22Rv1 (cell line): Measurements from ENCODE around the gene TXNDC5.

Experiments used
- H3K27ac ChIP-seq: fragments of 450-650 bp; 2 replicates; pipeline ENCODE4 v1.5.1; 2017
- ZFX ChIP-seq: fragments of 450-650 bp; IDR thresholded peaks from 2 replicates; pipeline ENCODE4 v1.6.1; 2017; ENCODE audit warnings: antibody characterized with exemption, borderline replicate concordance
- TF ChIP-seq, protein P1 (sequence below): fragments of 450-650 bp; IDR thresholded peaks from 2 replicates; pipeline ENCODE4 v1.5.1; 2017; ENCODE audit warnings: mild to moderate bottlenecking

The TXNDC5 gene

DNA sequence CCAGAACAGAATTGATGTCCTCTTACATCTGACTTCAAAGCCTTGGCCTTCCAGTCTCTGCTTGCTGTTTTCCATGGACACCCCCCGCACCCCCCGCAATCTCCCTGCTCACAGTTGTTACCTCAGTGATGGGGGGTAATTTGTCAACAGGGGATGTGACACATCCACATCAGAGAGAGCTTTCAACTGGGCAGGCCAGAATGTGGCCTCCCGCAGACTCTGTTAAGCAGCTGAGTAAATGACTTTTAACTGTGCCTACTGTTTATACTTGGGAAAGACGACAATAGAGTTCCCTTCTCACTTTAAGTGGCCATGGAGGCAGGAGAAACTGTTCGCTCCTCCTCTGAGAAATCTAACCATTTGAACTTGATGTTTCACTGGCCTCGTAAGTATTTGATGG, 51.0 kb downstream of the TXNDC5 start:
- TF ChIP-seq, protein P1, sequence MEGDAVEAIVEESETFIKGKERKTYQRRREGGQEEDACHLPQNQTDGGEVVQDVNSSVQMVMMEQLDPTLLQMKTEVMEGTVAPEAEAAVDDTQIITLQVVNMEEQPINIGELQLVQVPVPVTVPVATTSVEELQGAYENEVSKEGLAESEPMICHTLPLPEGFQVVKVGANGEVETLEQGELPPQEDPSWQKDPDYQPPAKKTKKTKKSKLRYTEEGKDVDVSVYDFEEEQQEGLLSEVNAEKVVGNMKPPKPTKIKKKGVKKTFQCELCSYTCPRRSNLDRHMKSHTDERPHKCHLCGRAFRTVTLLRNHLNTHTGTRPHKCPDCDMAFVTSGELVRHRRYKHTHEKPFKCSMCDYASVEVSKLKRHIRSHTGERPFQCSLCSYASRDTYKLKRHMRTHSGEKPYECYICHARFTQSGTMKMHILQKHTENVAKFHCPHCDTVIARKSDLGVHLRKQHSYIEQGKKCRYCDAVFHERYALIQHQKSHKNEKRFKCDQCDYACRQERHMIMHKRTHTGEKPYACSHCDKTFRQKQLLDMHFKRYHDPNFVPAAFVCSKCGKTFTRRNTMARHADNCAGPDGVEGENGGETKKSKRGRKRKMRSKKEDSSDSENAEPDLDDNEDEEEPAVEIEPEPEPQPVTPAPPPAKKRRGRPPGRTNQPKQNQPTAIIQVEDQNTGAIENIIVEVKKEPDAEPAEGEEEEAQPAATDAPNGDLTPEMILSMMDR: no peak
- TF ChIP-seq ZFX: no peak
- H3K27ac ChIP-seq: no peak overlapping the region

DNA sequence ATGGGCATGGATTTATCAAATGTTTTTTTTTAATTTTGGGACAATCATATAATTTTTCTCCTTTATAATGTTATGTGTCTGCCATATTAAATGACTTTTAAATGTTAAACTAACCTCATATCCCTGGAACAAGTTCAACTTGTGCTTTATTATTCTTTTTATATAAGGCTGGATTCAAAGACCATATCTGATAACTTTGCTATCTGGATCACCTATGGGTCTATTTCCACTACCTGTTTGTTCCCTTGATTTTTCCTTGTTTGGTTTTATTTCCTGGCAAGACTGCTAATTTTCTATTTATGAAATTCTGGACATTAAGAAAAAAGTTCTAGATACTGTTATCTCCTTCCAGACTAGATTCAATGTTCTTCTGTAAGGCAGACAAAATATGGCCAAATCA, 58.8 kb downstream of the TXNDC5 start:
- TF ChIP-seq, protein P1: no peak
- TF ChIP-seq ZFX: no peak
- H3K27ac ChIP-seq: no peak overlapping the region

DNA sequence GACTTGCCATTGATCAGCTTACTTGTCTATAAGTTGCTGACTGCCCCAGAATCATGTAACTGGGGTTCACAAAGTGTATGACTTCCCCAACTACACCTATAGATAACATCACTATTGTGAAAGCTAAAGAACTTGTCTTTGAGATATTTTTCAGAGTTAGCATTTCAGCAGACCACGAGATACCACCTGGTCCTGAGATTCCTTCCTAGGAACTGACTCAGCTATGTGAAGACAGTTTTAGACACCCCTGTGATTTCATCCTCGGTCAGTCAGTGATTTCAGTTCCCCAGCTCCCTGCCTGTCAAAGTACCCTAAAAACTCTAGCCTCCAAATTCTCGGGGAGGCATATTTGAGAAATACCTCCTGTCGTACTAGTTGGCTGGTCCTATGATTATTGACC, 62.4 kb downstream of the TXNDC5 start:
- TF ChIP-seq, protein P1: no peak
- TF ChIP-seq ZFX: no peak

DNA sequence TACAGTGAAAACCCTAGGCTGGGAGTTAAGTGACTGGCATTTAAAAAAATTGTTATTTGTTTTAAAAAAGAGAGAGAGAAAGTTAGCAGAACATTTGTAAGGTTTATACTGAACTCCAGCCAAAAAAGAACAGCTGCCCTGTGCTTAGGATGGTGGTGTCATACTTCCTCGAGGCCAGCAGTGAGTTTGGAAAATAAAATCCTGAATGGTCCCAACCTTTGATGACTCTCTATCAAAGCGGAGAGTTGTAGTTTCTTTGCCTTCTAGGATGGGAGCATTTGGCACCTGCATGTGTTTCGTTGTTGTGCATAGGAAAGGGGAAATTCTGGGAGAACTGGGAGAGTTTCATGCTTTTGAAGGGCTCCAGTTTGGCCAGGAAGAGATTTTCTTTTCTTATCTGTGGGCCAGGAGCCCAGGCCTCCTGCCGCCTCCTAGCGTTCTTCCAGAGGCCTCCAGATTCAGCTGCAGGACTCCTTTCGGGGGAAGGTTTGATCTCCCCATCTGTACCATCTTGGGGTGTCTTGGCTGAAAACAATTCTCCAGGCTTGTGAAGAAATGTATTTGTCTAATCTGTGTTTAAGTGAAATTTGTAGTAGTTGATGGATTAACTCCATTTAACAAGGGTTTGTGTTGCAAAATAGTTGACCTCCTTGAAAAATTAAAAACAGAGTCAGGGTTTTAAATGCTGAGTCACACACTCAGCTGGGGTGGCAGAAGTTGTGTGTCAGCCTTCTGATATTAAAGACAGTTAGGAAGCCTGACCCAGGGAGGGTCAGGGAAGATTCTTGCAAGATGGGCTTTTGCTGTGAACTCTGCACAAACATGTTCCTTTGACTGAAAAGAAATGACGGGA, 63.4 kb downstream of the TXNDC5 start:
- TF ChIP-seq, protein P1: no peak
- TF ChIP-seq ZFX: no peak
- H3K27ac ChIP-seq: no peak overlapping the region

More for the DNA sequence above, 62.4 kb downstream of the TXNDC5 start:
- no peak overlapping the region for H3K27ac ChIP-seq

DNA sequence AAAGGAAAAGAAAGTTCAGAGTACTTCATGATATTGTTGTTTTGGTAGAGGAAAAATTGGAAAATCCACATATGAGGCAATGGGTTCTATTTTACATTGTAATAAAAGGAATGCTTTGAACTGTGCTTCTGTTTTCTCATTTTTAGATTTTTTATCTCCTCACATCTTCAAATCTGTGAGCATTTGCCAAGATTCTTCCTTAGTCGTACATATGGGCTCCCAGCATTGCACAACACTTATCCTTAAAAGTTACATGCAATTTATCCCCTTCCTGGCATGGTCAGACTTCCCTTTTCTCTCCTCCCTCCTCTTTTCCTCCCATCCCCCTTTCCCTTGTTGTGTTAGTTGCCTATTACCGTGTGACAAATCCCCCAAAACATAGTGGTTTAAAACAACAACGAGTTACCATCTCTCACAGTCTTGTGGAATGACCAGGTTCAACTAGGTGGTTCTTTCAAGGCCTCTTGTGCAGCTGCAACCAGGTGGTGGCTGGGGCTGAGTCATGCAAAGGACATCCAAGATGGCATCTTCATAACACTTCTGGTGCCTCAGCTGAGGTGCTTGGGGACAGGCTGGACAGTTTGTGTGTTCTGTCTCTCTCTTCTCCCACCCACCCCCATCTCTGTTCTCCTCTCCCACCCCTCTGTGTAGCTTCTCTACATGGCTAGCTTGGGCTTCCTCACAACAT, 68.7 kb downstream of the TXNDC5 start:
- TF ChIP-seq ZFX: no peak
- TF ChIP-seq, protein P1: no peak

DNA sequence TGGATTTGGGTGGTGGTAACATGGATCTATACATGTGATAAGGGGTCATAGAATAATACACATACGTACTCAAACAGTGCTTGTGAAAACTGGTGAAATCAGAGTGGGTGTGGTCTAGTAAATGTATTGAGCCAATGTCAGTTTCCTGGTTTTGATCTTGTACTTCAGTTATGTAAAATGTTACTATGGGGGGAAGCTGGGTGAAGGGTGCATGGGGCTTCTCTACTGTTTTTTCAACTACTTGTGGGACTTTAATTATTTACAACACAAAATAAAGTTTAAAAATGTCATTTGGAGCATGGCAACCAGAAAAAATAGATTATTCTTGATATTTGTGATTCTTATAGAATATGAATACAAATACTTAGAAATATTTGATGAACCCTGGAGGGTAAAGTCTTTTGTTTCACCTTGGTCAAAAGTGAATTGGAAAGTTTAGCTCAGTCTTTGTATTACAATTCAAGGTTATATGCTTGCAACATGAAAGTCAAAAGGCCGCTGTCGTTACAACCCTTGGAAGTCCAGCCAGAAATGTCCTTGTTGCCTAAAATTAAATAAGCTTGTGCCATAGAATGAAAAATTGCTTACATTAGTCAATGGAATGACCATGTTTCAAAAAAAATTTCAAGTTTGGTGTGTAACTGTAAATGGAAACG, 74.1 kb downstream of the TXNDC5 start:
- no peak overlapping the region for H3K27ac ChIP-seq
- TF ChIP-seq, protein P1: no peak
- TF ChIP-seq ZFX: no peak

More for the DNA sequence above, 68.7 kb downstream of the TXNDC5 start:
- H3K27ac ChIP-seq: no peak overlapping the region

DNA sequence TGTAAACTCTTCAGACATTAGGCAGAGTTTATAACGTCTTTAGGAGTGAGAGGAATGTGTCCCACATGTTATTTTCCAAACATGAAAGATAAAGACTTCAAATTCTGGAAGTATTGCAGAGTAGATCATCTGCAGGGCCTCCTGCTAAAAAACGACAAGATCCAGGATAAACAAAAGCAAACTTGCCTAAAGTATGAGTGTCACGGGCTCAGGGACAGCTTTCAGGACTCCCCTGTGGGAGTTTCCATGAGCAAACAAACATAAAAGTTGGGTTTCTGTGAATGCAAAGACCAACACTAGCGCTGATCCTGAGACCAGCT, 76.9 kb downstream of the TXNDC5 start:
- TF ChIP-seq ZFX: no peak
- TF ChIP-seq, protein P1: no peak
- H3K27ac ChIP-seq: no peak overlapping the region
